HG03039 (cell line): Measurements from ENCODE around the gene WFIKKN1.

ENCODE experiments used
- ATAC-seq: cut with Tn5 transposase; IDR thresholded peaks from one replicate; pipeline ENCODE4 v1.9.1; 2021; ENCODE audit warnings: mild to moderate bottlenecking, moderate library complexity; ENCODE audit not compliant: unreplicated experiment

WFIKKN1 gene, protein sequence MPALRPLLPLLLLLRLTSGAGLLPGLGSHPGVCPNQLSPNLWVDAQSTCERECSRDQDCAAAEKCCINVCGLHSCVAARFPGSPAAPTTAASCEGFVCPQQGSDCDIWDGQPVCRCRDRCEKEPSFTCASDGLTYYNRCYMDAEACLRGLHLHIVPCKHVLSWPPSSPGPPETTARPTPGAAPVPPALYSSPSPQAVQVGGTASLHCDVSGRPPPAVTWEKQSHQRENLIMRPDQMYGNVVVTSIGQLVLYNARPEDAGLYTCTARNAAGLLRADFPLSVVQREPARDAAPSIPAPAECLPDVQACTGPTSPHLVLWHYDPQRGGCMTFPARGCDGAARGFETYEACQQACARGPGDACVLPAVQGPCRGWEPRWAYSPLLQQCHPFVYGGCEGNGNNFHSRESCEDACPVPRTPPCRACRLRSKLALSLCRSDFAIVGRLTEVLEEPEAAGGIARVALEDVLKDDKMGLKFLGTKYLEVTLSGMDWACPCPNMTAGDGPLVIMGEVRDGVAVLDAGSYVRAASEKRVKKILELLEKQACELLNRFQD

DNA sequence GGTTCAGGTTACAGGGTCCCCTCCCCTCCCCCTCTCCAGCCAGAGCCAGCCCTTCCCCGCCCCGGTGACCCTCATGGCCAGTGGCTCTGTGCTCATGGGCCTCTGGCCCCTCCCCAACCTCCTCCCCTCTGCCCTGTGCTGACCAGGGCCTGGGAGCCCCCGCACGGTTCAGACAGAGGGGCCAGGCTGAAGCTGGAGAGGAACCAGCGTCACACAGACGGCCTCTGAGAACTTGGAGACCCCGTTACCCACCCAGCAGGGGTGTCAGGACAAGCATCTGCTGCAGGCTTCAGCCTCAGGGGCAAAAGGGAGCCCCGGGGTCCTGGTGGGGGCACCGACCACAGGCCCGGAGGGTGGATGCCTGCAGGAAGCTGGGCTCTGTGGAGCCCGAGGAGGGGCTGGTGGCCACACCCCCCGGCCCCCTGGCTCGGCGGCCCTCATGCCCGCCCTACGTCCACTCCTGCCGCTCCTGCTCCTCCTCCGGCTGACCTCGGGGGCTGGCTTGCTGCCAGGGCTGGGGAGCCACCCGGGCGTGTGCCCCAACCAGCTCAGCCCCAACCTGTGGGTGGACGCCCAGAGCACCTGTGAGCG lies at the start of gene WFIKKN1:
WFIKKN1 (plus strand) TSS at position 171 of the 591 bp plus-strand sequence; CDS start at position 440, 269 bp downstream.
- ATAC-seq = no peak

- no peak for ATAC-seq
Observed at GRCh38 chr16:582218-582613, 48.6 kb upstream of the WFIKKN1 start.

DNA sequence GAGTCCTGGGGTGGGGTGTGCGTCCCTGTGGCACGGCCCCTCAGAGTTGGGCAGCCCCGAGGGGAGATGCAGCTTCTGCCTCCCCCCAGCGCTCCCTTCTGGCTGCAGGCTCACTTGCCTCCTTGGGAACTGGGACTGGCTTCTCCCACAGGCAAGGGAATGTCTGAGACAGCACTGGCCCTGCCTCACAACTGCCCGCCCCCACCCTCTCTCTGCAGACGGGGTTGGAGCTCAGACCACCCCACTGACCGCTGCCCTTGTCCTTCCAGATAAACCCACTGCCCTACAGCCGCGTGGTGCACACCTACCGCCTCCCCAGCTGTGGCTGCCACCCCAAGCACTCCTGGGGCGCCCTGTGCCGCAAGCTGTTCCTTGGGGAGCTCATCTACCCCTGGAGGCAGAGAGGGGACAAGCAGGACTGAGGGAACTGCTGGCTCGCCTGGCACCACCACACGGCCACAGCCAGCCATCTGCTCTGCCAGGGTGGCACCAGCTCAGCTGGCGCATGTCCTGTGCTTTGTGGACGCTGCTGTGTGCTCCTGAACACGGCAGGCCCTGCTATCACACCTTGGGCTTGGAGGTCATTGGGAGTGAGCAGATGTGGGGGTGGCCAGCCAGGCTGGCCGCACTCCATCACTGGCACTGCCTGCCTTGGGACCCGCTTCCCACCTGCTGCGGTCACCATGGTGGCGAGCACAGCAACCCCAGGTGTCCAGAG lies 48.0 kb upstream of the WFIKKN1 start:
- no peak for ATAC-seq

GRCh38 chr16:583470-583814 lies 47.3 kb upstream of the WFIKKN1 start:
- ATAC-seq = no peak

DNA sequence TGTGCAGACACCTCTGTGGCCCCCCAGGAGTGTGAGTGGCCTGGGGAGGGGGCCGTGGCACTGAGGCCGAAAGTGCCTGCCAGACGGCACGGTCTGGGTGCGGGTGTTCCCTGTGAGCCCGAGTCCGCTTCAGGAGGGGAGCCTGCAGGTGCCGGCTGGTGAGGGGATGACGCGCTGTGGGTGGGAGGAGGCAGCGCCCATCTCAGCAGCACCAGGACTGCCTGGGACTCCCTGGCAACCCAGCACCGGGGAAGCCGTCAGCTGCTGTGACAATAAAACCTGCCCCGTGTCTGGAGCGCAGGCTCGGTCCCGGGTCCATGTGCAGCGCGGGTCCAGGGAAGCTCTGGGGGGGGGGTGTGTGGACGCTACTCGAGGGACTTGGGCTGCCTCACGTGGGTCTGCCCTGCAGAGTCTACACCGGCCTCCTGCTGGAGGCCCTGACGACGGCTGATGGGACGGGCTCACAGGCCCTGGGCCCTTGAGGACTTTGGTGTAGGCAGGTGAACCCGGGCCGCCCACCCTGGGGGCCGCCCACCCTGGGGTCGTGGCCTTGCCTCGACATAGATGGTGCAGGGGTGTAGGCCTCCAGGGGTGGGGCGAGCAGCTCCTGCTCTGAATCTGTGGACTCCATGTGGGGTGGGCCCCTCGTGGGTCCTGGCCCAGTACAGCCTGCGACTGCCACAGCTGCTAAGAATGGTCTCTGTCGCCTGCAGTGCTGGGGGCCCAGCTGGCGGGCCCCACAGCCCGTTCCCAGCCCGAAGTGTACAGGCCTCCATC lies 46.8 kb upstream of the WFIKKN1 start:
- ATAC-seq = no peak

- ATAC-seq = no peak
Observed at GRCh38 chr16:585351-585750, 45.4 kb upstream of the WFIKKN1 start.

DNA sequence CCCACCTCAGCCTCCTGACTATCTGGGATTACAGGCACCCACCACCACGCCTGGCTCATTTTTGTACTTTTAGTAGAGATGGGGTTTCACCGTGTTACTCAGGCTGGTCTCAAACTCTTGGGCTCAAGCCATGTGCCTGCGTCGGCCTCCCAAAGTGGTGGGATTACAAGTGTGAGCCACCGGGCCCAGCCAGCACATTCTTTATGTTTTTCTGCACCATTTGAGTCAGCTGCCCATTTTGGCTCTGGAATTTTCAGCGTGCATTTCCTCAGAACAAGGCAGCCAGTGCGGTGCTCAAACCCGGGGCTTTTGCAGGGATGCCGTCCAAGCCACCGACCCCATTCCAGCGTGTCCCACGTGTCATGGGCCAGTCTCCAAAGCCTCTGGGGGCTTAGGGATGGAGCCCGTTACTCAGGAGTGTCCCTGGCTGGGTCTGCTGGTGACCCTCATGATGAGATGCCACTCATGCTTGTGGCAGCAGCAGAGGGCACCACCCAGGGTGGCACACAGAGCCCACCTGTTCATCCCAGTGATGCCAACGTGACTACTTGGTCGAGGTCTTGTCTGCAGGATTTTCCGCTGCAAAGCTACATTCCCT lies 44.6 kb upstream of the WFIKKN1 start:
- ATAC-seq = no peak

DNA sequence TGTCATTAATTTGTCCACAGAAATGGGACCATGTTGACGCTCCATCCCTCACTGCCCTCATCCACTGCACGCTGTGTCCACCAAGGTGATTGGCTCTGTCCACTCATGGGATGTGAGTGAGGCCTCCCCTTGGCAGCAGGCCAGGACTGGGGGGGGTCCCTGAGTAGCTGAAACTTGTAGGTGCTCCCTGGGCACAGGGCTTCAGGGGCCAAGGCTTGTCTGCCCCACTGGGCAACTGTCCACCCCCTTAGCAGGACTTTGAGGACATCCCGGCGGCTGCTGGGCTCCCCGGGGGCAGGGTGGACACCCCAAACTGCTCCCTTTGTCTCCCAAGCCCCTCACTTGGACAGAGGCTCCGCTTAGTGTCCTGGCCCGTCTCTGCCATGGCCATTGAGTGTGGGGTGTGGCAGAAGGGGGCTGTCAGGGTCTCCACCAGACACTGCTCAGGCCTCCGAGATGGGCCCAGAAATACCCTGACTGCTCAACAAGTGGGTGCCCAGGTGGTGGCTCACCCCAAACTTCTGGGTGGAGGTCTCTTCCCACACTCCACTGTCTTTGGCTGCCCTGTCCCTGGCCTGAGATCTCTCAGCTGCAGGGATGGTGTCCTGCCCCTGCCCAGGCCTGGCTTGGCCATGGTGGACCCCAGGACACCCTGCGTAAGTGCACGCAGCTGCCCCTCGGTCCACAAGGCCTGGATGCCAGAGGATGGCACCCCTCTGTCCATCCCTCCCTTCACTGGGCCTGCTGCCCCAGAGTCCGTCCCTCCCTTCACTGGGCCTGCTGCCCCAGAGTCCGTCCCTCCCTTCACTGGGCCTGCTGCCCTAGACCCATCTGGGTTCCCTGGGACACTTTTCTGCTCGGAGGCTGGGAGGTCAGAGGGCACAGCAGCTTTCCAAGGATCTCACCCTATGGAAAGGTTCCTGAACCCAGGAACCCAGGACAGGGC lies 43.9 kb upstream of the WFIKKN1 start:
- ATAC-seq = no peak

DNA sequence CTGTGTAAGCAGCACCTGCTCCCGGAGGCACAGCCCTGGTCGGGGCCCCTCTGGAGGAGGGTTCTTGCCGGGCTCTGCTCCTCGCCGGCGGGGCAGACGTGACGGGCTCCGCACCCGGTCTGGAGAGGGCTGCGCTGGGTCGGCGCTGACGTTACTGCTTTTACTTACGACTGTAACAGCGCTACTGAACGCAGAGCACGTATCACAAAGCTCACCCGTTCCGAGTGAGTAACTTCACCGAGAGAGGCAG lies 42.2 kb upstream of the WFIKKN1 start:
- peak; percentile 2 for ATAC-seq

GRCh38 chr16:588889-589657 lies 41.7 kb upstream of the WFIKKN1 start:
- ATAC-seq = peak; percentile 68

DNA sequence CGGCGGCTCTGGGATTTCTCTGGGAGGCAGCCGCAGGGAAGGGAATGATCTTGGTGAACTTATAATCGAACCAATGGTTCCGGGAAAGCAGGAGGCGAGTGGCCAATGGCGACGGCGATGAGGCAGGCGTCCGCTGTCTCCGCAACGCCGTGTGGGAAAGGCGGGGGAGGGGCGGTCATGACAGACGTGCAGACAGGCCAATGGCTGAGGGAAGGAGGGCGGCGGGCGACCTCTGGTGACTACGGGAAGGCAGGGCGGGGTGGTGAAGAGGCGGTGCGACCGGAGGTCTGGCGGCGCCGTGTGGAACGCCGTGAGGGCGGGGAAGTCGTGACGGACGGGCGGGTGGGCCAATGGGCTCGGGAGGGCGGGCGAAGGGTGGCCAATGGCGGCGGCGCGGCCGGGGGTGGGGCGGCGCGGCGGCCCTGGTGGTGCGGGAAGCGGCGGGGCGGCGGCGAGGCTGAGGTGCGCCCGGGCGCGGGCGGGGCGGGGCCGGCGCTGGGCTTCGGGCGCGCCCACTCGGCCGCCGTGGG lies 41.1 kb upstream of the WFIKKN1 start, which contains the start of gene RAB40C:
RAB40C (plus strand) TSS at position 409 of the 530 bp plus-strand sequence. CDS start 226 bp downstream, outside the sequence.
- ATAC-seq = peak; percentile 68

DNA sequence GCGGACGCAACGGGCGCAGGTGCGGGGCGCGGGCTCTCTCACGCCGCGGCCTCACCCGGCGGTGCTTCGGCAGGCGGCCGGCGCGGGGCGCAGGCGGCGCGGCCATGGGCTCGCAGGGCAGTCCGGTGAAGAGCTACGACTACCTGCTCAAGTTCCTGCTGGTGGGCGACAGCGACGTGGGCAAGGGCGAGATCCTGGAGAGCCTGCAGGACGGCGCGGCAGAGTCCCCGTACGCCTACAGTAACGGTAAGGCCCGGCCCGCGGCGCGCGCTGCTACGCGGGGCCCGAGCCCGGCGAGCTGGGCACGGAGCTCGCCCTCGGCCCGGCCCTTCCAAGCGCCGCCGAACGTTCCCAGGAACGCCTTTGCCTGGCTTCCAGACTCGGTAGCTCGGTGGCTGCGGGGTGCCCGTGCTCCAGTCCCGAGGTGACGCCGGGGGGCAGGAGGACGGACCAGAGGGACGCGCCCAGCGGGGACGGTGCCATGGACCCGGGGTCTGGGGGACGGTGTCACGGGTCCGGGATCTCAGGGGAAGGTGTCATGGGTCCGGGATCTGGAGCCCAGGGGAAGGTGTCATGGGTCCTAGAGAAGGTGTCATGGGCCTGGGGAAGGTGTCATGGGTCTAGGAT lies 40.5 kb upstream of the WFIKKN1 start:
- no peak for ATAC-seq

- no peak for ATAC-seq
Observed at GRCh38 chr16:590815-591200, 40.0 kb upstream of the WFIKKN1 start.

DNA sequence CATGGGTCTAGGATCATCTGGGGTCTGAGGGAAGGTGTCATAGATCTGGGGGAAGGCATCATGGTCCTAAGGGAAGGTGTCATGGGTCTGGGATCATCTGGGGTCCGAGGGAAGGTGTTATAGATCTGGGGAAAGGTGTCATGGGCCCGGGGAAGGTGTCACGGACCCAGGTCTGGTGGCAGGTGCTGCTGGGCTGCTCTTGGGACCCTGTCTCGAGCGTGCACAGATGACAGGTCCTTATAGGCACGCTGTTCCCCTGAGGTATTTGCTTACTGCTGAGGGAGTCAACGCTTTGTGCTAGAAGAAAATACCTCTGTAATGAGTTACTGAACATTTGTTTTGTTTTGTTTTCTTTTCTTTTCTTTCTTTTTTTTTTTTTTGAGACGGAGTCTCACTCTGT lies 39.6 kb upstream of the WFIKKN1 start:
- ATAC-seq = no peak

GRCh38 chr16:591892-592517 lies 38.8 kb upstream of the WFIKKN1 start:
- ATAC-seq = no peak

DNA sequence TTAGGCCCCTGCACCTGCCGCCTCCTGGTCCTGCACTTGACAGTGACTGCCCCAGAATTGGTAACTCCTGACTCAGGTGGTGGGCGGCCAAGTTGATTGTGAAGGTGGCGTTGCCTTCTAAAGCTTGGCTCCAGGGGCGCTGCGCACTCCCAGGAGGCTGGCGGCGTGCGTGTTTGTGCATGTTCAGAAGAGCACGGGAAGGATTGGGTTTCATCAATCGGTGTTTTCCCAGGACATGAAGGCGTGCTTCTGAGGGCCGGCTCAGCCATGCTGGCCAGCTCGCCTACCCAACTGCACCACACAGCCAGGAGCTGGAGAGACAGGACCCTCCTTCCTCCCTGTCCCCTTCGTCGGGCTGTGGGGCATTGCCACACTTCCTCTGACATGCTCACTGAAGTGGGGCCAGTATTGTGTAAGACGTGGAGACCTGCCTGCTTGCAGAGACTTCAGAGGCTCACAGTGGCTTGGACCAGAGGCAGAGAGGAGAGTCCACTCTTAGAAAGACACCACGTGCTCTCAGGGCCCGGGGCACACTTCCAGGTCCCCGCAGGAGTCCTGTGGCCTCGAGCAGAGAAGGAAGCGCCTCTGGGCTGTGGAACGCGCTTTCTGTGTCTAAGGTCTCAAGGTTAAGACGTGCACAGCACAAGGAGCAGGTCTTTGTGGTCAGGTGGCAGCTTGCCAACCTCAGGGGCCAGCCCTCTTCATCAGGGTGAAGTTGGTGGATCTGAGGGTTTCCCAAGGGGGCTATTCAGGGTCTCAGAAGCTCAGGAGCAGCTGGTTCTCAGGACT lies 38.1 kb upstream of the WFIKKN1 start:
- ATAC-seq = no peak

- no peak for ATAC-seq
Observed at GRCh38 chr16:593406-593805, 37.4 kb upstream of the WFIKKN1 start.
